ENCODE measurements around the gene MYL10. TPM values are rescaled to one million over a fixed set of nuclear protein-coding genes. Genes with fewer than 3 reads are reported as not detected.

Gene MYL10
- total and polyA plus RNA-seq, 2 of the 13 experiments (the other 11 are each of a cell fraction or from before 2014, with no cell fraction given) = not detected

- TF ChIP-seq MTERF4 (CRISPR knock-in tag; IDR thresholded peaks at IDR 0.05) (no peak), MED13 (CRISPR knock-in tag; IDR thresholded peaks at IDR 0.05) (no peak), ZNF619 (CRISPR knock-in tag; IDR thresholded peaks at IDR 0.05) (no peak), ZNF549 (CRISPR knock-in tag; IDR thresholded peaks at IDR 0.05) (no peak), ZFP1 (CRISPR knock-in tag; IDR thresholded peaks at IDR 0.05) (no peak), GRHL1 (CRISPR knock-in tag; conservative IDR thresholded peaks at IDR 0.05) (no peak), ISX (CRISPR knock-in tag; conservative IDR thresholded peaks at IDR 0.05) (no peak), MAFK (conservative IDR thresholded peaks at IDR 0.05 in 1 of 2, IDR thresholded peaks at IDR 0.05 in 1 of 2; ENCODE audit: low read length in 2 of 2) (no peak), ZBTB39 (CRISPR knock-in tag; IDR thresholded peaks at IDR 0.05) (no peak), SAP130 (CRISPR knock-in tag; IDR thresholded peaks at IDR 0.05; ENCODE audit: low read depth) (peak; percentile 33), IRF1 (CRISPR knock-in tag; IDR thresholded peaks at IDR 0.05; ENCODE audit: low read depth) (no peak), STAT5B (CRISPR knock-in tag; IDR thresholded peaks at IDR 0.05) (no peak), ZNF143 (CRISPR knock-in tag; IDR thresholded peaks at IDR 0.05) (0 out of 2 replicates have a peak, but pooled peaks have one; percentile 29), ZNF343 (CRISPR knock-in tag; IDR thresholded peaks at IDR 0.05) (no peak), HMGXB3 (CRISPR knock-in tag; IDR thresholded peaks at IDR 0.05; ENCODE audit: borderline replicate concordance) (no peak), ZNF296 (CRISPR knock-in tag; conservative IDR thresholded peaks at IDR 0.05) (no peak), CEBPB (IDR thresholded peaks at IDR 0.05; ENCODE audit: borderline replicate concordance, low read depth, low read length) (no peak), NR0B2 (CRISPR knock-in tag; IDR thresholded peaks at IDR 0.05) (no peak), RXRA (CRISPR knock-in tag; IDR thresholded peaks at IDR 0.05) (peak; percentile 81), ZNF780A (CRISPR knock-in tag; IDR thresholded peaks at IDR 0.05) (no peak), NFKBIZ (CRISPR knock-in tag; IDR thresholded peaks at IDR 0.05) (no peak)
These were observed 30.6 kb downstream of the MYL10 start (continued) for GRCh38 chr7:101598422-101598985.

Measured in HepG2 (cell line).